NCI-H69 (cell line): ENCODE measurements around the gene MAN1C1.

ENCODE experiments used
- DNase-seq: peaks from one replicate; lab custom pipeline; 2025; lab: John Stamatoyannopoulos, UW

MAN1C1 gene

GRCh38 chr1:25765136-25765922 is 148.7 kb downstream of the MAN1C1 start:
- DNase-seq = no peak

GRCh38 chr1:25765923-25766589 is 149.5 kb downstream of the MAN1C1 start:
- peak; percentile 92 for DNase-seq

GRCh38 chr1:25766721-25767436 is 150.3 kb downstream of the MAN1C1 start:
- peak; percentile 60 for DNase-seq

- no peak for DNase-seq
These were observed 150.8 kb downstream of the MAN1C1 start for GRCh38 chr1:25767437-25767770.

- DNase-seq = no peak
These were observed 152.4 kb downstream of the MAN1C1 start for GRCh38 chr1:25768999-25769398.

- no peak for DNase-seq
These were observed 153.2 kb downstream of the MAN1C1 start for GRCh38 chr1:25769625-25770383.

GRCh38 chr1:25770541-25771220 is 154.1 kb downstream of the MAN1C1 start:
- no peak for DNase-seq

GRCh38 chr1:25771221-25772114 is 154.9 kb downstream of the MAN1C1 start:
- DNase-seq = peak; percentile 83

- DNase-seq = no peak
These were observed 155.6 kb downstream of the MAN1C1 start for GRCh38 chr1:25772164-25772563.

- DNase-seq = peak; percentile 8
These were observed 156.2 kb downstream of the MAN1C1 start for GRCh38 chr1:25772692-25773245.

GRCh38 chr1:25773441-25774125 is 157.0 kb downstream of the MAN1C1 start:
- peak; percentile 85 for DNase-seq

- DNase-seq = peak; percentile 56
These were observed 157.7 kb downstream of the MAN1C1 start for GRCh38 chr1:25774206-25774803.

GRCh38 chr1:25774921-25775771 is 158.6 kb downstream of the MAN1C1 start:
- peak; percentile 85 for DNase-seq

- DNase-seq = no peak
These were observed 162.8 kb downstream of the MAN1C1 start for GRCh38 chr1:25779388-25779787.

- DNase-seq = no peak
These were observed 163.3 kb downstream of the MAN1C1 start for GRCh38 chr1:25779894-25780293.

GRCh38 chr1:25780318-25781129 is 163.9 kb downstream of the MAN1C1 start:
- peak; percentile 76 for DNase-seq

GRCh38 chr1:25781130-25781433 is 164.5 kb downstream of the MAN1C1 start:
- no peak for DNase-seq
